AG09309 (cell line): ENCODE data around the gene AGTPBP1.

Experiments used
- DNase-seq: peaks from one replicate; pipeline ENCODE4 v3.0.0-alpha.2; 2010; ENCODE audit warnings: low read depth
- H3K4me3 ChIP-seq: 2 replicates; pipeline ENCODE4 v1.5.1; 2011; ENCODE audit warnings: mild to moderate bottlenecking, low read depth, low read length, moderate library complexity; ENCODE audit not compliant: control insufficient read depth
- TF ChIP-seq, protein P1 (sequence below): IDR thresholded peaks from 2 replicates; pipeline ENCODE4 v1.5.1; 2011; ENCODE audit warnings: mild to moderate bottlenecking, low read depth, low read length, inconsistent platforms; ENCODE audit not compliant: insufficient read depth, control insufficient read depth; ENCODE audit errors: missing control alignments

Gene AGTPBP1

DNA sequence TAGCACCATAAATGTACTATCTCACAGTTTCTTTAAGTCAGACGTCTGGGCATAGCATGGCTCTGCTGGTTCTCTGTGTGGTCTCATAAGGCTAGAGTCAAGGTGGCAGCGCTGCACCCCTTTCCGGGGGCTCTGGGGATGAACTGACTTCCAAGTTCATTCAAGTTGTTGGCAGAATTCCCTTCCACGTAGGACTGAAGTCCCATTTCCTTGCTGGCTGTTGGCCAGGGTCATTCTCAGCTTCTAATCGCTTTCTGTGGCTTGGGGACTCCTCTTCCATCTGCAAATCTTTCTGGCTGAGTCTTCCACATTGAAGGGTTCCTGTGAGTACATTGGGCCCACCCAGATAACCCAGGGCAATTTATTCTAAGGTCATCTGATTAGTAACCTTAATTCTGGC, 211.0 kb downstream of the AGTPBP1 start:
- DNase-seq = no peak
- TF ChIP-seq, protein P1, sequence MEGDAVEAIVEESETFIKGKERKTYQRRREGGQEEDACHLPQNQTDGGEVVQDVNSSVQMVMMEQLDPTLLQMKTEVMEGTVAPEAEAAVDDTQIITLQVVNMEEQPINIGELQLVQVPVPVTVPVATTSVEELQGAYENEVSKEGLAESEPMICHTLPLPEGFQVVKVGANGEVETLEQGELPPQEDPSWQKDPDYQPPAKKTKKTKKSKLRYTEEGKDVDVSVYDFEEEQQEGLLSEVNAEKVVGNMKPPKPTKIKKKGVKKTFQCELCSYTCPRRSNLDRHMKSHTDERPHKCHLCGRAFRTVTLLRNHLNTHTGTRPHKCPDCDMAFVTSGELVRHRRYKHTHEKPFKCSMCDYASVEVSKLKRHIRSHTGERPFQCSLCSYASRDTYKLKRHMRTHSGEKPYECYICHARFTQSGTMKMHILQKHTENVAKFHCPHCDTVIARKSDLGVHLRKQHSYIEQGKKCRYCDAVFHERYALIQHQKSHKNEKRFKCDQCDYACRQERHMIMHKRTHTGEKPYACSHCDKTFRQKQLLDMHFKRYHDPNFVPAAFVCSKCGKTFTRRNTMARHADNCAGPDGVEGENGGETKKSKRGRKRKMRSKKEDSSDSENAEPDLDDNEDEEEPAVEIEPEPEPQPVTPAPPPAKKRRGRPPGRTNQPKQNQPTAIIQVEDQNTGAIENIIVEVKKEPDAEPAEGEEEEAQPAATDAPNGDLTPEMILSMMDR = no peak
- no peak overlapping the region for H3K4me3 ChIP-seq

DNA sequence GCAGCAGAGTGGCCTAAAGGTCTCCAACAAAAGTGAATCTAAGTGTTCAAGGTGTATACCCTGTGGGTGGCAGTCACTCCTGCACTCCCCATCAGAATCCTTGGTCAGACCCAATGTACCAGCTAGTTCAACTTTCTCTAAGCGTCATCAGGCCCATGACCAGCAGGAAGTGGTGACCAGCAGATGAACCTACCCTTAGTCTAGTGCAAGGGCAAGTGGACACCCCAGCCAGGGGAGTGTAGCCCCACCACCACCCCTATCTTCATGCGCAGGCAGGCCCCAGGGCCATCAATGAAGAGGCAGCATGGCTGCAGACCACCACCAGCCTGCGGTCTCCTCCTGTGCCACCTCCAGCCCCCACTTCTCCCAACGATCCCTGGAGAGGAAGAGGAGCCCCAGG, 213.1 kb downstream of the AGTPBP1 start:
- no peak for DNase-seq

DNA sequence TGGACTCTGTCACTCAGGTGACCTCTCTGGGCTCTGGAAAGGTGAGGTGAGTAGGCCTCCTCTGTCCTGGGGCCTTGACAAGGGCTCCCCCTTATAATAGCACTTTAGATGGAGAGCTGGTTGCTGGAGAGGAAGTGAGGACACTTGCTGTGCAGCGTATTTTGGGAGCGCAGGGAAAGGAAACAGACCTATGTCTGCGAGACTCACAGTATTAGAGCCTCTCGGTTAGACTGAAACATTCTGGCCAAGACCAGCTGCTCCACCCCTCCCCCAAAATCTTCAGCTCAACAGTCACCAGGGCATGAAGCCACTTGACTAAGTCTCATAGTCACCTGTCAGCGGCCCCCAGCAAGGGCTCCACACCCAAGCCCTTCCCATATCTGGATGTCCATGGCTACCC, 213.6 kb downstream of the AGTPBP1 start:
- no peak overlapping the region for H3K4me3 ChIP-seq
- DNase-seq = no peak
- TF ChIP-seq, protein P1 = no peak

More for the DNA sequence above, 213.1 kb downstream of the AGTPBP1 start:
- no peak overlapping the region for H3K4me3 ChIP-seq
- TF ChIP-seq, protein P1 = no peak

DNA sequence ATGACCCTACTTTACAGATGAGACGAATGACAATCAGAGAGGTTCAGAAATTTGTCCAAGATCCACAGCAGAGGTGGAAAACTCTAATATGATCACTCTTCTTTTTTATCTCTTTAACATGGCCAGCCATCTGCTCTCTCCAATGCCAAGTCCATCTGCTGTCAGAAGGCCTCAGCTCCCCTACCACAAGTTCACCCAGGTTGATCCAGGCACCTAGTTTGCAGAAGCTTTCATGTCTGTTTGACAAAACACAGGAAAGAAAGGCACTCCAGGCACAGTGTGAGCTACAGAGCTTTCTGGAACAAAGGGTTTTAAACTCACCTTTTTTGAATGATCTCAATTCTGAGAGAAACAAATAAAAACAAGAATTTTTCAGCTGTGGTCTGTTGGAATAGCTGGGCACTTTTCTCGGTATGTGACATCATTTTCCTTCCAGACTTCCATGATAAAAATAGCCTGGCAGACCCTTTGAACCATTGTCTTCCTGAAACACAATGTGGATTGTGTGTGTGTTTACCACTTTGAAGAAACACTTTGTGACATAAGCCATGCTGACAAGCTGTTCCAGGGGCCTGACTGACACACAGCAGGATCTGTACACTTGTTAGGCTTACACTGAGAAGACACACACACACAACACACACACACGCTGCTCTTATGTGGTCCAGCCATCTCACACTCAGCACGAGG, 214.3 kb downstream of the AGTPBP1 start:
- H3K4me3 ChIP-seq = no peak overlapping the region
- DNase-seq = no peak

DNA sequence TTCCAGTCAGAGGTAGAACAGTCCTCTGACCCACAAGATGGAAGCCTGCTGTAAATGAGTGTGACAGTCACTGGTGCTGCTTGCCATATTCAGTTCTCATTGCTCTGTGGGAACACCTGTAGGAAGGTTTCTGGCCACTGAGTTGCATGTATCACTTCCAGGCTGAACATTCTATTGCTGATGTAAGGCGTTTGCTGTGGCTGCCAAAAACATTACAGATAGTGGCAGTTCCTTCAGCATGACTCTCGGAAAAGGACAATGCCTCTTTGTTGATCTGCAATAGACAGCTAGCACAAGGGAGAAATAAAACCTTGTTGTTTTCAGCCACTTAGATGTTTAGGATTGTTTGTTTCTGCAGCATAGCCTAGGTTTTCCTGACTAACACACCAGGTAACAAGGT, 217.2 kb downstream of the AGTPBP1 start:
- DNase-seq = no peak
- TF ChIP-seq, protein P1 = no peak

More for the DNA sequence above, 214.3 kb downstream of the AGTPBP1 start:
- TF ChIP-seq, protein P1 = no peak

DNA sequence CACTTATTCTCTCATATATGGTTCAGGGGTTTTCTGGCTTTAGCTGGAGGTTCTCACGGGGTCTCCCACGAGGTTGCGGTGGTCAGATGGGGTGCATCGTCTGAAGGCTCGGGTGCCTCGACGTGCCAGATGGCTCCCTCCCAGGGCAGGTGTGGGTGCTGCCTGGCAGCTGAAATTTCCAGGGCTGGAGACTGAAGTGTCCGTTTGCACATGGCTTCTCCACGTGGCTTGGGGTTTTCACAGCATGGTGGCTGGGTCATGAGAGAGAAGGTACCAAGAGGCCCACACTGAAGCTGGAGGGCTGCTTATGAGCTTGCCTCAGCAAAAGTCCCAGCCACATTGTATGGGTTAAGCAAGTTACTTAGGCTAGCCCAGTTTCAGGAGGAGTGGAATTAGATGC, 218.6 kb downstream of the AGTPBP1 start:
- DNase-seq = no peak
- H3K4me3 ChIP-seq = no peak overlapping the region
- TF ChIP-seq, protein P1 = no peak

More for the DNA sequence above, 217.2 kb downstream of the AGTPBP1 start:
- no peak overlapping the region for H3K4me3 ChIP-seq
